ENCODE results near the gene P4HA2. TPM values are rescaled to one million over a fixed set of nuclear protein-coding genes. Genes with fewer than 3 reads are reported as not detected.
A peak's percentile ranks its signal among the peaks of the same experiment; 100 is the strongest.

Gene P4HA2
- total and polyA plus RNA-seq, 2 donors from 2014 or later: 32.5 to 54.1 TPM

- Histone ChIP-seq H3K9ac (ENCODE audit: low read length in 3 of 3) (no peak overlapping the region), H3K36me3 (ENCODE audit: control insufficient read depth in 2 of 3, insufficient read depth in 3 of 3, low read length in 3 of 3) (peaks cover 0 to 1% (median 0%) of the 10 kb centered on the region in 3 donors), H3K27ac (ENCODE audit: low read depth in 2 of 2, low read length in 2 of 2) (no peak overlapping the region), H3K4me3 (ENCODE audit: low read length in 3 of 3) (no peak overlapping the region), H3K4me1 (ENCODE audit: control insufficient read depth in 2 of 3, insufficient read depth in 2 of 3, low read depth in 1 of 3, low read length in 3 of 3) (peaks cover 0 to 21% (median 12%) of the 10 kb centered on the region in 3 donors), H3K27me3 (ENCODE audit: control insufficient read depth, insufficient read depth, low read length) (no peaks in the 10 kb centered on the region), H3K9me3 (ENCODE audit: control insufficient read depth in 2 of 3, insufficient read depth in 1 of 3, low read length in 3 of 3) (no peaks in the 10 kb centered on the region)
- no peak for FAIRE-seq
- TF ChIP-seq CTCF (IDR thresholded peaks at IDR 0.05; ENCODE audit: borderline replicate concordance, extremely low read depth, insufficient read depth): no peak
- intact Hi-C loops (cut with DNase I): no loop called here
- DNase-seq: peak in 1 of 5 donors; percentile 82
These were observed 5.6 kb downstream of the P4HA2 start for GRCh38 chr5:132221781-132222648.

- Histone ChIP-seq H3K36me3 (ENCODE audit: control insufficient read depth in 2 of 3, insufficient read depth in 3 of 3, low read length in 3 of 3) (peaks cover 0 to 5% (median 3%) of the 10 kb centered on the region in 3 donors), H3K4me1 (ENCODE audit: control insufficient read depth in 2 of 3, insufficient read depth in 2 of 3, low read depth in 1 of 3, low read length in 3 of 3) (peaks cover 0 to 14% (median under 1%) of the 10 kb centered on the region in 3 donors), H3K27me3 (ENCODE audit: control insufficient read depth, insufficient read depth, low read length) (no peaks in the 10 kb centered on the region), H3K4me3 (ENCODE audit: low read length in 3 of 3) (no peak overlapping the region), H3K9me3 (ENCODE audit: control insufficient read depth in 2 of 3, insufficient read depth in 1 of 3, low read length in 3 of 3) (no peaks in the 10 kb centered on the region), H3K27ac (ENCODE audit: low read depth in 2 of 2, low read length in 2 of 2) (no peak overlapping the region), H3K9ac (ENCODE audit: low read length in 3 of 3) (no peak overlapping the region)
- intact Hi-C loops (cut with DNase I): no loop called here
- DNase-seq: no peak
- no peak for TF ChIP-seq CTCF (IDR thresholded peaks at IDR 0.05; ENCODE audit: borderline replicate concordance, extremely low read depth, insufficient read depth)
- no peak for FAIRE-seq
These were observed 7.2 kb downstream of the P4HA2 start for GRCh38 chr5:132220491-132220890.

GRCh38 chr5:132219981-132220380 lies 7.7 kb downstream of the P4HA2 start:
- Histone ChIP-seq H3K36me3 (ENCODE audit: control insufficient read depth in 2 of 3, insufficient read depth in 3 of 3, low read length in 3 of 3) (peaks cover 0 to 5% (median 3%) of the 10 kb centered on the region in 3 donors), H3K27me3 (ENCODE audit: control insufficient read depth, insufficient read depth, low read length) (no peaks in the 10 kb centered on the region), H3K4me3 (ENCODE audit: low read length in 3 of 3) (no peak overlapping the region), H3K4me1 (ENCODE audit: control insufficient read depth in 2 of 3, insufficient read depth in 2 of 3, low read depth in 1 of 3, low read length in 3 of 3) (peaks cover 0 to 13% (median 2%) of the 10 kb centered on the region in 3 donors), H3K9me3 (ENCODE audit: control insufficient read depth in 2 of 3, insufficient read depth in 1 of 3, low read length in 3 of 3) (no peaks in the 10 kb centered on the region), H3K9ac (ENCODE audit: low read length in 3 of 3) (no peak overlapping the region), H3K27ac (ENCODE audit: low read depth in 2 of 2, low read length in 2 of 2) (no peak overlapping the region)
- DNase-seq: no peak
- intact Hi-C loops (cut with DNase I): no loop called here
- no peak for FAIRE-seq
- no peak for TF ChIP-seq CTCF (IDR thresholded peaks at IDR 0.05; ENCODE audit: borderline replicate concordance, extremely low read depth, insufficient read depth)

All from kidney (tissue), 14 donors.